HEK293 (cell line): Measurements from ENCODE around the gene CFAP73.

Source experiments
- BCL11A ChIP-seq: fragments of 450-650 bp; formaldehyde crosslinking; IDR thresholded peaks from 2 replicates; pipeline ENCODE4 v1.5.1; 2016; ENCODE audit warnings: low read depth, missing biosample characterization, missing genetic modification characterization
- BCL6B ChIP-seq: fragments of 450-650 bp; formaldehyde crosslinking; IDR thresholded peaks from 2 replicates; pipeline ENCODE4 v1.5.1; 2017; ENCODE audit warnings: missing biosample characterization, missing genetic modification characterization
- EGR2 ChIP-seq: fragments of 450-650 bp; formaldehyde crosslinking; IDR thresholded peaks from 2 replicates; pipeline ENCODE4 v1.5.1; 2016; ENCODE audit warnings: low read depth, missing biosample characterization, missing genetic modification characterization
- GLI4 ChIP-seq: fragments of 450-650 bp; formaldehyde crosslinking; IDR thresholded peaks from 2 replicates; pipeline ENCODE4 v1.5.1; 2016; ENCODE audit warnings: missing biosample characterization, missing genetic modification characterization
- KLF7 ChIP-seq: fragments of 450-650 bp; formaldehyde crosslinking; IDR thresholded peaks from 2 replicates; pipeline ENCODE4 v1.5.1; 2016; ENCODE audit warnings: missing biosample characterization, missing genetic modification characterization, borderline replicate concordance
- SCRT2 ChIP-seq: fragments of 450-650 bp; formaldehyde crosslinking; IDR thresholded peaks from 2 replicates; pipeline ENCODE4 v1.5.1; 2016; ENCODE audit warnings: missing biosample characterization, missing genetic modification characterization
- ZBTB26 ChIP-seq: fragments of 450-650 bp; formaldehyde crosslinking; optimal IDR thresholded peaks from 2 replicates; pipeline ENCODE3; 2016; ENCODE audit warnings: missing biosample characterization, mild to moderate bottlenecking, missing genetic modification characterization
- ZBTB8A ChIP-seq: fragments of 450-650 bp; formaldehyde crosslinking; IDR thresholded peaks from 2 replicates; pipeline ENCODE4 v1.5.1; 2016; ENCODE audit warnings: missing biosample characterization, missing genetic modification characterization
- ZEB2 ChIP-seq: fragments of 450-650 bp; formaldehyde crosslinking; IDR thresholded peaks from 2 replicates; pipeline ENCODE4 v1.5.1; 2016; ENCODE audit warnings: missing biosample characterization, missing genetic modification characterization
- ZFHX2 ChIP-seq: fragments of 450-650 bp; formaldehyde crosslinking; conservative IDR thresholded peaks from 2 replicates; pipeline ENCODE4 v1.5.1; 2016; ENCODE audit warnings: missing biosample characterization, missing genetic modification characterization
- ZNF202 ChIP-seq: fragments of 450-650 bp; formaldehyde crosslinking; IDR thresholded peaks from 2 replicates; pipeline ENCODE4 v1.5.1; 2016; ENCODE audit warnings: missing biosample characterization, missing genetic modification characterization, borderline replicate concordance
- ZNF24 ChIP-seq: fragments of 450-650 bp; formaldehyde crosslinking; IDR thresholded peaks from 2 replicates; pipeline ENCODE4 v1.5.1; 2016; ENCODE audit warnings: missing biosample characterization, missing genetic modification characterization
- ZNF292 ChIP-seq: fragments of 450-650 bp; formaldehyde crosslinking; IDR thresholded peaks from 2 replicates; pipeline ENCODE4 v1.5.1; 2016; ENCODE audit warnings: low read depth, missing biosample characterization, missing genetic modification characterization, borderline replicate concordance
- ZNF311 ChIP-seq: fragments of 450-650 bp; formaldehyde crosslinking; IDR thresholded peaks from 2 replicates; pipeline ENCODE4 v1.5.1; 2017; ENCODE audit warnings: missing biosample characterization, missing genetic modification characterization, borderline replicate concordance
- ZNF394 ChIP-seq: fragments of 450-650 bp; formaldehyde crosslinking; IDR thresholded peaks from 2 replicates; pipeline ENCODE4 v1.5.1; 2016; ENCODE audit warnings: missing biosample characterization, missing genetic modification characterization, mild to moderate bottlenecking, moderate library complexity, borderline replicate concordance
- ZNF416 ChIP-seq: fragments of 450-650 bp; formaldehyde crosslinking; IDR thresholded peaks from 2 replicates; pipeline ENCODE4 v1.5.1; 2016; ENCODE audit warnings: missing biosample characterization, missing genetic modification characterization
- ZNF529 ChIP-seq: fragments of 450-650 bp; formaldehyde crosslinking; IDR thresholded peaks from 2 replicates; pipeline ENCODE4 v1.5.1; 2017; ENCODE audit warnings: missing genetic modification characterization, missing biosample characterization; ENCODE audit not compliant: insufficient replicate concordance
- ZNF558 ChIP-seq: fragments of 450-650 bp; formaldehyde crosslinking; IDR thresholded peaks from 2 replicates; pipeline ENCODE4 v1.5.1; 2016; ENCODE audit warnings: missing biosample characterization, missing genetic modification characterization
- ZNF560 ChIP-seq: fragments of 450-650 bp; formaldehyde crosslinking; IDR thresholded peaks from 2 replicates; pipeline ENCODE4 v1.5.1; 2017; ENCODE audit warnings: missing biosample characterization, missing genetic modification characterization, borderline replicate concordance
- ZNF600 ChIP-seq: fragments of 450-650 bp; formaldehyde crosslinking; IDR thresholded peaks from 2 replicates; pipeline ENCODE4 v1.5.1; 2016; ENCODE audit warnings: missing biosample characterization, missing genetic modification characterization
- ZNF610 ChIP-seq: fragments of 450-650 bp; formaldehyde crosslinking; IDR thresholded peaks from 2 replicates; pipeline ENCODE4 v1.5.1; 2016; ENCODE audit warnings: missing biosample characterization, missing genetic modification characterization, borderline replicate concordance
- ZNF792 ChIP-seq: fragments of 450-650 bp; formaldehyde crosslinking; IDR thresholded peaks from 2 replicates; pipeline ENCODE4 v1.5.1; 2016; ENCODE audit warnings: missing biosample characterization, missing genetic modification characterization
- ZNF843 ChIP-seq: fragments of 450-650 bp; formaldehyde crosslinking; IDR thresholded peaks from 2 replicates; pipeline ENCODE4 v1.5.1; 2016; ENCODE audit warnings: missing biosample characterization, missing genetic modification characterization
- ZSCAN16 ChIP-seq: fragments of 450-650 bp; formaldehyde crosslinking; IDR thresholded peaks from 2 replicates; pipeline ENCODE4 v1.5.1; 2016; ENCODE audit warnings: missing biosample characterization, missing genetic modification characterization
- ZSCAN4 ChIP-seq: fragments of 450-650 bp; formaldehyde crosslinking; IDR thresholded peaks from 2 replicates; pipeline ENCODE4 v1.5.1; 2017; ENCODE audit warnings: missing biosample characterization, missing genetic modification characterization
- ZXDB ChIP-seq: fragments of 450-650 bp; formaldehyde crosslinking; IDR thresholded peaks from 2 replicates; pipeline ENCODE4 v1.5.1; 2016; ENCODE audit warnings: missing biosample characterization, missing genetic modification characterization
- TF ChIP-seq, protein P1 (sequence below): fragments of 450-650 bp; formaldehyde crosslinking; IDR thresholded peaks from 2 replicates; pipeline ENCODE4 v1.5.1; 2016; ENCODE audit warnings: missing biosample characterization, missing genetic modification characterization
- TF ChIP-seq, protein P2 (sequence below): fragments of 450-650 bp; IDR thresholded peaks from 2 replicates; pipeline ENCODE4 v1.5.1; 2018; ENCODE audit warnings: missing biosample characterization, missing genetic modification characterization
- TF ChIP-seq, protein P3 (sequence below): fragments of 450-650 bp; formaldehyde crosslinking; IDR thresholded peaks from 2 replicates; pipeline ENCODE4 v1.5.1; 2016; ENCODE audit warnings: missing biosample characterization, missing genetic modification characterization
- TF ChIP-seq, protein P4 (sequence below): IDR thresholded peaks from 2 replicates; pipeline ENCODE4 v1.6.1; 2011; ENCODE audit warnings: mild to moderate bottlenecking, low read depth, low read length, borderline replicate concordance

Gene CFAP73

DNA sequence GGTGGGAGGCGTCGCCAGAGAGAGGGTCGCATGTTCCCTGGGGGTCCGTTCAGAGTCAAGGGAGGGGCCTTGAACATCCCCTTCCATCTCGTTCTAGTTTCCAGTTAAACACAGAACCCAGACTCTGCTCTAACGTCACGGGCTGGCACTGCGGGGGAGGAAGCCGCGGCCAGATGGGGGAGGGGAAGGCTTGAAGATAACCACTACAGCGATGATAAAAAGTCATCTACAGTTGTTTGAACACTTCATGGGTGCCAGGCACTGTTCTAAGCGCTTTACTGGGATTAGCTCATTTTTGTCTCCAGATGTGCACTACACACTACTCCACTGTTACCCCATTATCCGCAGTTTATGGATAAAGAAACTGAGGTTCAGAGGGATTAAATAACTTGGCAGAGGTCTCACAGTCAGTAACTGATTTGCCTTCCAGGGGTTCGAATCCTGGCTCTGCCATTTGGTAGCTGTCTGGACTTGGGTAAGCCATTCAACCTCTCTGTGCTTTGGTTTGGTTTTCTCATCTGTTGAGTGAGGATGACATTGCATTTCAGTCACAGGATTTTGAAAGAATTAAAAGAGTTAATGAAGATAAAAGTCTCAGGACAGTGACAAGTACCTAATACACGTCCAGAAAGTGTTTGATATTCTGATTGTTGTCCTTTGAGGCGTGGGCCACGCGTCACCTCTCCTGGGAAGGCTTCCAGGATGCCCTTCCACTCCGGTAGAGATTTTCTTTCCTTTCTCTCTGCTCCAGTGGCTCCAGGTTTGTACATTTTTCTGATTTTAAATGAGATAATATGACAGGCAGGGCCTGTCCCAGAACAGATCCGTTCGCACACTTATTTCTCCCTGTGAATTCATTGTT lies 13.2 kb upstream of the CFAP73 start (continued):
- TF ChIP-seq ZBTB26 (tag by site-specific recombination) (no peak), ZNF560 (tag by site-specific recombination) (no peak), ZFHX2 (tag by site-specific recombination) (peak; percentile 66), ZNF600 (tag by site-specific recombination) (no peak), ZEB2 (tag by site-specific recombination) (0 out of 2 replicates have a peak, but pooled peaks have one; percentile 15), KLF7 (tag by site-specific recombination) (no peak), BCL11A (tag by site-specific recombination) (no peak), BCL6B (no peak), ZNF24 (no peak), ZNF558 (tag by site-specific recombination) (no peak), ZNF529 (tag by site-specific recombination) (no peak), ZNF311 (tag by site-specific recombination) (no peak), ZNF843 (tag by site-specific recombination) (no peak), GLI4 (no peak), ZNF394 (no peak), ZNF202 (tag by site-specific recombination) (no peak), ZBTB8A (no peak), ZNF416 (tag by site-specific recombination) (no peak), ZXDB (tag by site-specific recombination) (no peak), ZSCAN4 (tag by site-specific recombination) (no peak), ZNF292 (tag by site-specific recombination) (no peak), SCRT2 (tag by site-specific recombination) (no peak), ZNF610 (tag by site-specific recombination) (no peak), ZNF792 (tag by site-specific recombination) (no peak), ZSCAN16 (tag by site-specific recombination) (no peak), EGR2 (tag by site-specific recombination) (peak; percentile 50)
- TF ChIP-seq, protein P1, sequence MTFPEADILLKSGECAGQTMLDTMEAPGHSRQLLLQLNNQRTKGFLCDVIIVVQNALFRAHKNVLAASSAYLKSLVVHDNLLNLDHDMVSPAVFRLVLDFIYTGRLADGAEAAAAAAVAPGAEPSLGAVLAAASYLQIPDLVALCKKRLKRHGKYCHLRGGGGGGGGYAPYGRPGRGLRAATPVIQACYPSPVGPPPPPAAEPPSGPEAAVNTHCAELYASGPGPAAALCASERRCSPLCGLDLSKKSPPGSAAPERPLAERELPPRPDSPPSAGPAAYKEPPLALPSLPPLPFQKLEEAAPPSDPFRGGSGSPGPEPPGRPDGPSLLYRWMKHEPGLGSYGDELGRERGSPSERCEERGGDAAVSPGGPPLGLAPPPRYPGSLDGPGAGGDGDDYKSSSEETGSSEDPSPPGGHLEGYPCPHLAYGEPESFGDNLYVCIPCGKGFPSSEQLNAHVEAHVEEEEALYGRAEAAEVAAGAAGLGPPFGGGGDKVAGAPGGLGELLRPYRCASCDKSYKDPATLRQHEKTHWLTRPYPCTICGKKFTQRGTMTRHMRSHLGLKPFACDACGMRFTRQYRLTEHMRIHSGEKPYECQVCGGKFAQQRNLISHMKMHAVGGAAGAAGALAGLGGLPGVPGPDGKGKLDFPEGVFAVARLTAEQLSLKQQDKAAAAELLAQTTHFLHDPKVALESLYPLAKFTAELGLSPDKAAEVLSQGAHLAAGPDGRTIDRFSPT (tag by site-specific recombination), result 0 out of 2 replicates have a peak, but pooled peaks have one; percentile 24
- TF ChIP-seq, protein P2, sequence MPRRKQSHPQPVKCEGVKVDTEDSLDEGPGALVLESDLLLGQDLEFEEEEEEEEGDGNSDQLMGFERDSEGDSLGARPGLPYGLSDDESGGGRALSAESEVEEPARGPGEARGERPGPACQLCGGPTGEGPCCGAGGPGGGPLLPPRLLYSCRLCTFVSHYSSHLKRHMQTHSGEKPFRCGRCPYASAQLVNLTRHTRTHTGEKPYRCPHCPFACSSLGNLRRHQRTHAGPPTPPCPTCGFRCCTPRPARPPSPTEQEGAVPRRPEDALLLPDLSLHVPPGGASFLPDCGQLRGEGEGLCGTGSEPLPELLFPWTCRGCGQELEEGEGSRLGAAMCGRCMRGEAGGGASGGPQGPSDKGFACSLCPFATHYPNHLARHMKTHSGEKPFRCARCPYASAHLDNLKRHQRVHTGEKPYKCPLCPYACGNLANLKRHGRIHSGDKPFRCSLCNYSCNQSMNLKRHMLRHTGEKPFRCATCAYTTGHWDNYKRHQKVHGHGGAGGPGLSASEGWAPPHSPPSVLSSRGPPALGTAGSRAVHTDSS (tag by site-specific recombination), result no peak
- TF ChIP-seq, protein P3, sequence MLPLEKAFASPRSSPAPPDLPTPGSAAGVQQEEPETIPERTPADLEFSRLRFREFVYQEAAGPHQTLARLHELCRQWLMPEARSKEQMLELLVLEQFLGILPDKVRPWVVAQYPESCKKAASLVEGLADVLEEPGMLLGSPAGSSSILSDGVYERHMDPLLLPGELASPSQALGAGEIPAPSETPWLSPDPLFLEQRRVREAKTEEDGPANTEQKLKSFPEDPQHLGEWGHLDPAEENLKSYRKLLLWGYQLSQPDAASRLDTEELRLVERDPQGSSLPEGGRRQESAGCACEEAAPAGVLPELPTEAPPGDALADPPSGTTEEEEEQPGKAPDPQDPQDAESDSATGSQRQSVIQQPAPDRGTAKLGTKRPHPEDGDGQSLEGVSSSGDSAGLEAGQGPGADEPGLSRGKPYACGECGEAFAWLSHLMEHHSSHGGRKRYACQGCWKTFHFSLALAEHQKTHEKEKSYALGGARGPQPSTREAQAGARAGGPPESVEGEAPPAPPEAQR (tag by site-specific recombination), result no peak
- TF ChIP-seq, protein P4, sequence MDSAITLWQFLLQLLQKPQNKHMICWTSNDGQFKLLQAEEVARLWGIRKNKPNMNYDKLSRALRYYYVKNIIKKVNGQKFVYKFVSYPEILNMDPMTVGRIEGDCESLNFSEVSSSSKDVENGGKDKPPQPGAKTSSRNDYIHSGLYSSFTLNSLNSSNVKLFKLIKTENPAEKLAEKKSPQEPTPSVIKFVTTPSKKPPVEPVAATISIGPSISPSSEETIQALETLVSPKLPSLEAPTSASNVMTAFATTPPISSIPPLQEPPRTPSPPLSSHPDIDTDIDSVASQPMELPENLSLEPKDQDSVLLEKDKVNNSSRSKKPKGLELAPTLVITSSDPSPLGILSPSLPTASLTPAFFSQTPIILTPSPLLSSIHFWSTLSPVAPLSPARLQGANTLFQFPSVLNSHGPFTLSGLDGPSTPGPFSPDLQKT, result no peak
